KBM-7 (cell line): ENCODE results near the gene GNPNAT1.
A peak's percentile ranks its signal among the peaks of the same experiment; 100 is the strongest.
"Not testable (repeated sequence)": the region's sequence is repeated elsewhere in the genome, so short reads cannot be mapped to it uniquely, and the experiment has no call there.

Experiments used
- DNase-seq: peaks from one replicate; pipeline ENCODE4 v3.0.0-alpha.2; 2015
- in situ Hi-C: fragments of 300-500 bp; cut with MboI; formaldehyde crosslinking; loops from 2 replicates; pipeline ENCODE4 v1.14.3; 2020; ENCODE audit warnings: low sequenced_read_pairs, low pct_unique_long_range_greater_than_20kb, mixed read lengths

The GNPNAT1 gene

DNA sequence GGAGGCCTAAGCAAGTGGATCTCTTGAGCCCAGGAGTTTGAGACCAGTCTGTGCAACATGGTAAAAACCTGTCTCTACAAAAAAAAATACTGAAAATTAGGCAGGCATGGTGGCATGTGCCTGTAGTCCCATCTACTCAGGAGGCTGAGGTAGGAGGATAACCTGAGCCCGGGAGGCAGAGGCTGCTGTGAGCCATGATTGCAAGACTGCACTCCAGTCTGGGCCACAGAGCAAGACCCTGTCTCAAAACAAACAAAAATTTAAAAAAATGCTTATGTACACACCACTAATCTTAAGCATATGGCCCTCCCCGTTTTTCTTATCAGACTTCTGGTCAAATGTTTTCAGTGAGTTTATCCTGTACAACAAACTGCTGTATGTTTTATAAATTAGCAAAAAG lies 1.7 kb upstream of the GNPNAT1 start:
- in situ Hi-C loops = no loop called here
- no peak for DNase-seq

DNA sequence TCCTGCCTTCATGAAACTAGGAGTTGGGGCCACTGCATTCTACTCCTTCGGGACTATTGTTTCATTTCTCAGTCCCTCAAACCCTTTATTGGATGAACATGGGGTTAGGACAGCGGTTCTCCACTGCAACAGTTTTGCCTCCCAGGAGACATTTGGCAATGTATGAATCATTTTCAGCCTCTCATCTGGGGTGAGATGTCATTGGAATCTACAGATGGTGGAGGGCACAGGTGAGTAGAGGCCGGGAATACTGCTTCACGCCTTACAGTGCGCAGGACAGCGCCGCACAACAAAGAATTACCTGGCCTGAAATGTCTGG lies 649 bp upstream of the GNPNAT1 start:
- in situ Hi-C loops = no loop called here
- DNase-seq = no peak

DNA sequence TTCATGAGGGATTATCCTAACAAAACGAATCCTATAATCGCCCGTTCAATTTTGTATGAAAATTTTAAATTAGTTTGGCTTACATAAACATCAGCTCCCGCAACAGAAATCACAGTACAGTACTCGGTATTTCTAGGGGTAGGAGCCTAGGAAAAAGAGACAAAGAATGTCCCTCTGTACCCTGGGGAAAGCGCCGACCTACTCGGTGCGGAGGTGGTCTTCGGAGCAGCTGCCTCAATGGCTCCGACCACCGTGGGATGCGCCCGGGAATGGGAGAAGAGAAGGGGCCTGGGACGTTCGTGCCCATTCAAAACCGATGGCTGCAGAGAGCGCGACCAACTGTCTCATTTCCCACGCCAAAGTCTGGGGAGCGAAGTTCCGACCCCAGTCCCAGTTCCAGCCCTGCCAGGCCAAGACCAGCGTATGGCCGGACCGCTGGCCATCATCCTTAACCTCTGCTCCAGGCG lies 618 bp downstream of the GNPNAT1 start:
- no peak for DNase-seq
- in situ Hi-C loops = no loop called here

DNA sequence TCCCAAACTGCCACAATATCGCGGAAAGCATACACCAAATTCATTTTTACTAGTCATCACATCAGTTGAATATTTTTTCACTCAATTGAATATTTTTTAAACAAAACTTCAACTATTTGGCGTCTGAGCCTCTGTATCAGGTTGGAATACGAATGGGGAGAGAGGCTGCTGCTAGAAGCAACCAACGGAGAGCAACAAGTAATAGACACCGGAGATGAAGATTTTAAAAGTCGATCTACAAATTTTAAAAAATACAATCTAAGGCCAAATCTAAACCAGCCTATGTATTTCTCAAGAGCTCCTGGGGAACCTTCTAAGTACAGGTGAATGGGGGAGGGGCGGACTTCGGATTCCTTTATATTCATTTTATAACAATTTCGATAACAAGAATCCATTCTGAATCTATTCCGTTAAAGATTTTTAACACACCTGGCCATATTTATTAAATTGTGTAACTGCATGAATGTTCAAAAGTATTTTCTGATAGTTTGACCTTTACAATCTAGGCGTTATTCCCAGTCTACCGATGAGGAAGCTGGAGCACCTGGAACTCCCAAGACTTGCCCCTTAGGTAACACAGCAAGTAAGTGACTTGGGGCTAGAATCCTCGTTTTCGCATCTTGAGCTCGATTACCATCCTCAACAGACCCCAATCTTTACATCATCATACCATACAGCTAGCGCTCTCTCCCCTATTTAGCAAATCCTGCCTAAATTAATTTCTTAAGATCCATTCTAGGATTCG lies 1.2 kb downstream of the GNPNAT1 start:
- peak; percentile 11 for DNase-seq
- in situ Hi-C loops = no loop called here

DNA sequence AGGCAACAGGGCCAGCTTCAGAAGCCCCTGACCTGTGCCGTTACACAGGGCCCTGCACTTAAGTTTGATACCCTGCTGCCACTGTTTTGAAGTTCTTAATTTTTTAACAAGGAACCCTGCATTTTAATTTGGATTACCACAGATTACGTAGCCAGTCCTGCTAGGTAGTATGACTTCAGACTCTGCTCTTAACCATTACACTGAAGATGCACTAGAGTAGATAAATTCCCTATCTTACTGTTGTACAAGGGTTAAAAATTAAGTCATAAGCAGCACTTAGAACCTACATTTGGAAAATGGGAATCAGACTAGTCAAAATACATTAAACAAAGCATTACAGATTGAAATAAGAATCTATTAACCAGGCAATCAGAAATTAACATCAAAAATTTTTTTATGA lies 2.3 kb downstream of the GNPNAT1 start:
- DNase-seq = peak; percentile 4
- in situ Hi-C loops = no loop called here

DNA sequence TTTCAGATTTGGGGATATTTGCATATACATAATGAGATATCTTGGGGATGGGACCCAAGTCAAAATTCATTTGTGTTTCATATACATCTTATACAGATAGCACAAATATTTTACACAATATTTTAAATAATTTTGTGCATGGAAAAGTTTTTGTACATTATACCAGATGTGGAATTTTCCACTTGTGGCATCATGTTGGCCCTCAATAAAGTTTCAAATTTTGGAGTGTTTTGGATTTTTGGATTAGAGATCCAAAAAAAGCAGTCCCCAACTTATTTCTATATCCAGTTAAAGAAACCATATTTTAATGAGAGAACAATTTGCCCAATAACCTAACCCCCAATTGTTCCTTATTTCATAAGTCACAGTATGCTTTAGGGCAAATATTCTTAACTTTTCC lies 4.5 kb downstream of the GNPNAT1 start:
- DNase-seq = no peak
- in situ Hi-C loops = no loop called here

DNA sequence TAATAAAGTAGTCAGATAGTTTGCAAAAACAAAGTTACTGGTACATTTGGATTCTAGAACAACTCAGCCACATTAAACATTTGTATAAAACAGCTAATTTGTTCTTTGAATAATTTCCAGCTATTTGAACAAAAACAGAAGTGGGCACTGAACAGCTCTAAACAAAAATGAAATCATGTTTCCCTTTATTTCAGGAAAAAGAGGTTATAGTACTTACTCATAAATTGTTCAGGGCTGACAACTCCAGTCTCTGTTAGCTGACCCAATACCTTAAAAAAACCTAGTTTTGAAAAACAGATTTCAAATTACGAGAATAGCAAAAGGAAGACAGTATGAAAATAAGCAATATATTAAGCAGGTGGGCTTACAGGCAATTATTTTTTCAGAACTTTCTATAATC lies 8.2 kb downstream of the GNPNAT1 start:
- in situ Hi-C loops = no loop called here
- no peak for DNase-seq

DNA sequence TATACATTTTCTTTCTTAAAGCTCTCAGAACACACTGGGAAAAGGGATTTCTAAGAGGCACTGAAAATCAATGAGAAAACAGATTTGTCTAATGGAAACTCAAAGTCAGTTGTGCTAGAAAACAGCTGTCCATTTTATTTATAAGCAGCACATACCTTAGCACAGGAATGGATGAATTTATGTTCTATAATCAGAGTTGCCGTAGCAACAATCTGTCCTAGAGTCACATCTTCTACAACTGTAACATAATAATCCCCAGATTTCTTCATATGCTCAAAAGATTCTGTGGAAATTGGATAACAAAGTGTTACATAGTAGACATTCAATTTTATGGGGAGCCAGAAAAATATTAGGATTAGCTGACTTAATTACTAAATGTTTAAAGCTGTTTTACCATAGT lies 9.8 kb downstream of the GNPNAT1 start:
- in situ Hi-C loops = no loop called here
- DNase-seq = no peak

DNA sequence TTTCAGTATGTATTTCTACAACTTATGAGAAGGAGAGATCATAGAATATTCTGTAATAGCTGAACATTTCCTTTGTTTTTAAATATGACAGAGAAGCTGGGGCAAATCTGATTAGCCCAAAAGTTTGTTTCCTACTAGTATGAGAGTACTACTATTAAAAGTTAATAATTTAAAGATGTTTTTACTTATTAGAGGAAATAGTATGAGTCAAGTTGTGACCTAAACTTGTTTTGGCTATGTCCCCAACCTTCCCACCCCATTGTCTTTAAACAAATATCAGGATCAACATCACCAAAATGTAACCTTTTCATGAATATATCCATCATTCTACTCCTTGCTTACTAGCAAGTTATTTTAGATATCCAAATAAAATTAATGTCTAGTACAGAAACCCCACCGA lies 10.5 kb downstream of the GNPNAT1 start:
- DNase-seq = no peak
- in situ Hi-C loops = no loop called here

DNA sequence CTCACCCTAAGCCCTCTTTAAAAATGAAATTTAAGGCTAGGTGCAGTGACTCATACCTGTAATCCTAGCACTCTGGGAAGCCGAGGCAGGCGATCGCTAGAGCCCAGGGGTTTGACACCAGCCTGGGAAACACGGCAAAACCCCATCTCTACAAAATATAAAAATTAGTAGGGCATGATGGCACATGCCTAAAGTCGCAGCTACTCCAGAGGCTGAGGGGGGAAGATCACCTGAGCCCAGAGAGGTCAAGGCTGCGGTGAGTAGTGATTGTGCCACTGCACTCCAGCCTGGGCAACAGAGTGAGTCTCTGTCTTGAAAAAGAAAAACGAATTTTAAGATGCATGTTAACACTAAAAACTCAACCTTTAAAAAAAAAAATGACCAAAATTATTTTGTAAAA lies 12.7 kb downstream of the GNPNAT1 start:
- DNase-seq = no peak
- in situ Hi-C loops = no loop called here

DNA sequence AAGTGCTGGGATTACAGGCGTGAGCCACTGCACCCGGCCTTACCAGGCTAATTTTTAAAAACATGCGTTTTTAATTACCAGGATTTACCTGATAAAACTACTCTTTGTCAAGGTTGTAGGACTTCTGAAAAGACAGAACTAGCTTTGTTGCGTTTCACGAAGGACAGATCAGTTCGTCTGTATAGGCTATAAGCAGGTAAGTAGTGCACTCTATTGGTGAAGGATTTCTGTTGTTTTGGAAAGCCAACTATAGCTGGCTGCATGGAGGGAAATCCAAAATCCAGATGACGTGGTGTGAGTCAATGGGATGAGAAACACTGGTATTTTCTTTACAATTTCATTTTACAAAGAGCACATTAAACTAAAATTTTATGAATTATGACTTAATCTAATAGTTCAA lies 14.6 kb downstream of the GNPNAT1 start:
- in situ Hi-C loops = no loop called here
- no peak for DNase-seq

DNA sequence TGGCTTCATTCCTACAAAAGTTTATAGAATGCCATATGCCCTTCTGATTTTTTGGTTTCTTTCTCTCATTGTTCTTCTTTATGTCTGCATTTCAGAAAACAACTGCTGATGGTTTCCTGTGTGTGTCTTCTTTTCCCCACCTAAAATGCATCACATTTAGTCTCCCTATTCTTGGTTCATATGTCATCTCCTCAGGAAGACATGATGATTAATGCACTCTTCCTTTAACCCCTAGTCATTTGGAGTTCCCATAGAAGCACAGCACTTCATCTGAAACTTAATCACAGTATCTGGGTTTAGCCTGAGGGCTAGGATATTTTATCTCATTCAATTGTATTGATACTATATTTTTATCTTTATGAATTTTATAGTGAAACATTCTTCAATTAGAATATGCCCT lies 21.5 kb downstream of the GNPNAT1 start:
- in situ Hi-C loops = no loop called here
- DNase-seq = no peak

DNA sequence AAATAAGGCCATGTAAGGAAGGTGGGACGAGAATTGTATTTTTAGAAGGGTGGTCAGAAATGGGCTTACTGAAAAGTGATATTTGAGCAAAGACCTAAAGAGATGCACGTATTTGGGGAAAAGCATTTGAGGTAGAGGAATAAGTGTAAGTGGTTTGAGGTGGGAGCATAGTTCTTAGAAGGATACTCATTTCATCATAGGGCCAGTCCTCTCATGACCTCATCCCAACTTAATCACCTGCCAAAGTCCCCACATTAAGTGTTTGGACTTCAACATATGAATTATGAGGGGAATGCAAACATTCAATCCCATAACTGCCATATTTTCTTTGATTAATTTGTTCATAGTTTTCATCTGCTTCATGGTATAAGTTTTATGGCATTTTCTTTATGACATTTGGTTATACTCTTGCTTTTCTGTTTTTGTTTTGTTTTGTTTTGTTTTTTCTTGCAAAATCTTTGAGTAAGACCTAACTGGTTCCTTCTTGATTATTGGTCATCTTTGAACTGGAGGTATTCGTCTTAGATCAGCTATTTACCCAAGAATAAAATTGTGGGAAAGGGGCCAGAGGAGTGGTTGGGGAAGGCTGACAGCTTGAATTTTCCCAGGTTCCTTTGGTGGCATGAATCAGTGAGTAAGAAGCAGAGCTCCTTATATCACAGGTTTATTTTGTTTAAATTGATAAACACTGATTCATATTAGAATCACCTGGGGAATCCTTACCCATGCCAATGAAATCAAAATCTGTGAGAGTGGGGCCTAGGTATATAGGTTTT lies 24.2 kb downstream of the GNPNAT1 start:
- no peak for DNase-seq
- in situ Hi-C loops = no loop called here

DNA sequence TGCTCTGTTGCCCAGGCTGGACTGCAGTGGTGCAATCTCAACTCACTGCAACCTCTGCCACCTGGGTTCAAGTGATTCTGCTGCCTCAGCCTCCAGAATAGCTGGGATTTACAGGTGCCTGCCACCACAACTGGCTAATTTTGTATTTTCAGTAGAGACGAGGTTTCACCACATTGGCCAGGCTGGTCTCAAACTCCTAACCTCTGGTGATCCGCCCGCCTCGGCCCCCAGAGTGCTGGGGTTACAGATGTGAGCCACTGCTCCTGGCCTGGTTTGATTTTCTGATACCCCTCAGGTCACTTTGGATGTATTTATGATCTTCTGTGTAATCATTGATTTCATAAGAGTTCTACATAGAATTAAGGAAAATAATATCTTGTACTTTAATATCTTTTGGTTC lies 28.5 kb downstream of the GNPNAT1 start:
- in situ Hi-C loops, DNase-seq: not testable (repeated sequence)

DNA sequence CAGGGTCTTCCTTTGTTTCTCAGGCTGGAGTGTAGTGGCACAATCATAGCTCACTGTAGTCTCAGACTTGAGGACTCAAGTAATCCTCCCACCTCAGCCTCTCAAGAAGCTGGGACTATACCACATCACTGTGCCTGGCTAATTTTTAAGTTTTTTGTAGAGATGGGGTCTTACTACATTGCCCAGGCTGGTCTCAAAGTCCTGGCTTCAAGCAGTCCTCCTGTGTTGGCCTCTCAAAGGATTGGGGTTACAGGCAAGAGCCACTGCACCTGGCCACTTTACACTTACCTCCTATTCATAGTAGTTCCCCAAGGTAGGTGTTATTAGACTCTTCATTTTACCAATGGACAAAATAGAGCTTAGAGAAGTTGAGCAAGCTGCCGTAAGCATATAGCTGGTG lies 32.3 kb downstream of the GNPNAT1 start:
- in situ Hi-C loops = no loop called here
- no peak for DNase-seq

DNA sequence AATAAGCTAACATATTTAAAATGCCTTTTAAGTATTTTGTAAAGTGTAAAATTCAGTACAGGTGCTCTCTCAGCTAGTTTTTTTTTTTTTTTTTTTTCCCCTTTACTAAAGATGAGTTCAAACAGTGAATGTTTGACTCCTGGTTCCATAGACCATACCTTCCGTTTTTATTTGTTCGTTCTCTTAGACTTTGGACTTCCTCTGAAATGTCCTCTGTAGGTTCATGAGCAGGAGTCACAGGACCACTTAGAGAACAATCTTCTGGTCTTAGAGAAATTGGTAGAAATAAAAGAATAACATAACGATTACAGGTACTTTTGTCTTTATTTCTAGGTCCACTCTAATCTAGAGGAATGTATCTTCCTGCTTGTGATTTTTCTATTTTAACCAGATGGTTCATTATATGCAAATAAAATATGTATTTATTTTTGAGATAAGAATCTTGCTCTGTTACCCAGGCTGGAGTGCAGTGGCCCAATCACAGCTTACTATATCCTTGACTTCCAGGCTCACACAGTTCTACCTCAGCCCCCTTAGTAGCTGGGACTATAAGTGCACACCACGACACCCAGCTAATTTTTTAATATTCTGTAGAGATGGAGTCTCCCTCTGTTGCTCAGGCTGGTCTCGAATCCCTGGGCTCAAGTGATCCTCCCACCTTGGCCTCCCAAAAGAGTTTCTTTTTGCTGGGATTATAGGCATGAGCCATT lies 35.6 kb downstream of the GNPNAT1 start:
- DNase-seq = no peak
- in situ Hi-C loops = no loop called here

DNA sequence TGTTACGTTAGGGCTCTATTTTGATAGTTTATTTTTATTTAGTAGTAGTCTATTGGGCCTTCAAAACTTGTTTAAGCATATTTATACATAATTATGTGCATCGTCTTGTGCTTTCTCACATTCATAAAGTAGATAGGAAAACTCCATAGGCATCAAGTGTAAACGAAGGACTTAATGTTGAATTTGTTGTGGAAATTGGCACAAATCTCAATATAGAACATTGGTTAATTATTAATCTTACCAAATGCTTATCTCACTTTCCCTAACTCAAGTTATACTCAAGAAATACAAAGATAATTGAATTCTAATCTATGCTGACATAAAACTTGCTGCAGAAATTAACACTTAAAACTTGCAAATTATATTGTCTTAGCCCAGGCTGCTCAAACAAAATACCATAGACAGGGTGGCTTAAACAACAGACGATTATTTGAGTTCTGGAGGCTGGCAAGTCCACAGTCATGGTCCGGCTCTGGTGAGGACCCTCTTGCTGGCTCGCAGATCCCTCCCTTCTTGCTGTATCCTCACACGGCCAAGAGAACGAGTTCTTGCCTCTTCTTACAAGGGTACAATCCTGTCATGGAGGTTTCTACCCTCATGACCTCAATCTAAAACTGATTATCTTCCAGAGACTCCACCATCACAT lies 42.6 kb downstream of the GNPNAT1 start:
- in situ Hi-C loops = no loop called here
- DNase-seq = no peak

DNA sequence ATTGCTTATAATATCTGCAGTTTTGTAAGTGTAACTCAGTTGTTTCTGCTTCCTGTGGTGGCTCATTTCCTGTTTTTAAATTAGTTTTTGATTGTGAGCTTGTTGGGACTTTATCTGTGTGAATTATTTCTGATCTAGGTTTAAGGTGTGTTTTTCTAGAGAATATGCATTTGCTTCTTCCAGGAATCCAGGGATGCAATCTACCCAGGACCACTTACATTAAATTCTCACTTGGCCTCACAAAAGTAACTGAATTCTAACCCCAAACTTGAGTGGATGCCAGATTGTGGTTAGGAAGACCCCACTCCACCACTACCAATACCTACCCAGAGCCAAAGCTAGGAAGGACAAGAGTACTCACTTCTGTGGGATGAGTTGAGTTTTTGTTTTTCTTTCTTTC lies 49.5 kb downstream of the GNPNAT1 start:
- in situ Hi-C loops = no loop called here
- no peak for DNase-seq

DNA sequence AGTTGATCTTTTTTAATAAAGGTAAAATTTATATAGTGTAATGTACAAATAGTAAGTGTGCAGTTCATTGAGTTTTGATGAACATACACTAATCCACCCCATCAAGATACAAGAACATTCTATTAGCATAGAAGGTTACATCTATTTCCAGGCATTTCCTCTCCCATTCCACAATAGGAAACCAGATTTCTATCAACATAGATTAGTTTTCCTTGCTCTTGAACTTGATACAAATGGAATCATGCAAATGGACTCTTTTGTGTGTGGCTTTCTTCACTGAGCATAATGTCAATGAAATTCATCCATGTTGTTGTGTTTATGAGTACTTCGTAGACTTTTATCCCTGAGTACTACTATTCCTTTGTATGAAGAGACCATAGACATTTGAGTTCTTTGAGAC lies 50.7 kb downstream of the GNPNAT1 start:
- no peak for DNase-seq
- in situ Hi-C loops = no loop called here

DNA sequence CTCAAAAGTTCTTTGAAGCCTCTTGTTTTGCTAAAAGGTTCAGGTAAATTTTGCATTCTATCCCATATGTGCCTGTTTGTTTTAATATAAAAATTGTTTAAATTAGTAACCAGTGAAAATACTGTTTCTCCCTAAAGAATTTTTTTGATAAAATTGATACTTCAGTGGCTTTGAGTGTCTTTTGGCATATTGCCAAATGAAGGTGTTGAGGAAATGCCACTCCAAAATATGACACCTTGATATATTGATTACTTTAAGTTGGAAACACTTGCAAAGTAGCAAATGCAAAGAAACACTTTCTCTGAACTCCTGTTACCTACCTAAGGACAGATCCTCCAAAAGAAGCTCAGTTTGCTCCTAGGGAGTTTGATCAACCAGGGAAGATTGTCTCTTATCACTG lies 53.0 kb downstream of the GNPNAT1 start:
- no peak for DNase-seq
- in situ Hi-C loops = no loop called here
